HT-29 (cell line): ENCODE measurements around the gene SLC9A3. TPM values are rescaled to one million over a fixed set of nuclear protein-coding genes. Genes with fewer than 3 reads are reported as not detected.
A peak's percentile ranks its signal among the peaks of the same experiment; 100 is the strongest.
"Not testable (repeated sequence)": the region's sequence is repeated elsewhere in the genome, so short reads cannot be mapped to it uniquely, and the experiment has no call there.

Experiments
- DNase-seq: peaks from one replicate; pipeline ENCODE4 v3.0.0-alpha.2; 2015; ENCODE audit warnings: low spot score
- total RNA-seq: library from RNA; depleted of rRNA; stranded (reverse); fragments of >200 nt; shearing (Covaris generic); gene quantifications from 2 replicates; pipeline ENCODE4 v1.2.3, GENCODE V29; 2014

SLC9A3 gene
- total RNA-seq, 1 experiment from 2014 or later, result 11.5 TPM

GRCh38 chr5:476102-476813 is 48.0 kb downstream of the SLC9A3 start:
- DNase-seq, result no peak

- no peak for DNase-seq
These were observed 48.5 kb downstream of the SLC9A3 start for GRCh38 chr5:475704-476101.

DNA sequence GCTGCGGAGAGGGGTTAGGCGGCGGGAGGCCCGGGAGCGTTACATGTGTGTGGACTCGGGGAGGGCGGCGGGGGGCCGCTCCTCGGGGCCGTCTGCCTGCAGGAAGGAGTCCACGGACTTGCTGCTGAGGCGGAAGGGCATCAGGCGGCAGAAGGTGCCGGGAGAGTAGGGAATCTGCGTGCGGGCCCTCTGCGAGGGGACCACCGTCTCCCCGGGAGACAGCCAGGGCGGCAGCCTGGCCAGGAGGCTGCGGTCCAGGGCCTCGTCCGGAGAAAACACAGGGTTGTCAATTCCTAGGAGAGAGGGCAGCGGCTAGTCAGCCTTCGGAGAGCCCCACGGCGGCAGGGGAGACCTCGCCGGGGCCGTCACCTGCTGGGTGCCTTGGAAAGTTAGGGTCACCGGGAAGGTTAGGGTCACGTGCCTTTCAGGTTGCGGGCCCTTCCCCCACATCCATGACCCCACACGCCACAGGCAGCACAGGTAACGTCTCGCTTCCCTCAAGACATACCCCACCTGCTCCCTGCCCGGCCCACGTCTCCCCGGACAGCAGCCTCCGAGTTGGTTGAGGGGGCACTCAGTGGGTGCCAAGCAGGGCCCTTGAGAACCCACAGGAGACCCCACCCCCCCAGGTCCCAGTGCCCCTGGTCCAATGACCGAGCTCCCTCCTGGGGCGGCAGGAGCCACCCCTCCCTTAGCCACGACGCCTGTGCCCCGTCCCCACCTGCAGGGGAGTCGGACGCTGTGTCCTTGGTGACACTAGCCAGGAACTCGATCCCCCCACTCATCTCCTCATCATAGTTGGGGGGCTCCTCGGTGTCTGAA is 49.2 kb downstream of the SLC9A3 start:
- no peak for DNase-seq

DNA sequence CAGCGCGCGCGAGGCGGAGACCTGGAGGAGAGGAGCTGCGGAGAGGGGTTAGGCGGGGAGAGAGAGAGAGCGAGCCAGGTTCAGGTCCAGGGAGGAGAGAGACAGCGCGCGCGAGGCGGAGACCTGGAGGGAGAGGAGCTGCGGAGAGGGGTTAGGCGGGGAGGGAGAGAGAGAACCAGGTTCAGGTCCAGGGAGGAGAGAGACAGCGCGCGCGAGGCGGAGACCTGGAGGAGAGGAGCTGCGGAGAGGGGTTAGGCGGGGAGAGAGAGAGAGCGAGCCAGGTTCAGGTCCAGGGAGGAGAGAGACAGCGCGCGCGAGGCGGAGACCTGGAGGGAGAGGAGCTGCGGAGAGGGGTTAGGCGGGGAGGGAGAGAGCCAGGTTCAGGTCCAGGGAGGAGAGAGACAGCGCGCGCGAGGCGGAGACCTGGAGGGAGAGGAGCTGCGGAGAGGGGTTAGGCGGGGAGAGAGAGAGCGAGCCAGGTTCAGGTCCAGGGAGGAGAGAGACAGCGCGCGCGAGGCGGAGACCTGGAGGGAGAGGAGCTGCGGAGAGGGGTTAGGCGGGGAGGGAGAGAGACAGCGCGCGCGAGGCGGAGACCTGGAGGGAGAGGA is 49.9 kb downstream of the SLC9A3 start:
- DNase-seq, result not testable (repeated sequence)

- peak; percentile 60 for DNase-seq
These were observed 50.6 kb downstream of the SLC9A3 start for GRCh38 chr5:473551-474192.

DNA sequence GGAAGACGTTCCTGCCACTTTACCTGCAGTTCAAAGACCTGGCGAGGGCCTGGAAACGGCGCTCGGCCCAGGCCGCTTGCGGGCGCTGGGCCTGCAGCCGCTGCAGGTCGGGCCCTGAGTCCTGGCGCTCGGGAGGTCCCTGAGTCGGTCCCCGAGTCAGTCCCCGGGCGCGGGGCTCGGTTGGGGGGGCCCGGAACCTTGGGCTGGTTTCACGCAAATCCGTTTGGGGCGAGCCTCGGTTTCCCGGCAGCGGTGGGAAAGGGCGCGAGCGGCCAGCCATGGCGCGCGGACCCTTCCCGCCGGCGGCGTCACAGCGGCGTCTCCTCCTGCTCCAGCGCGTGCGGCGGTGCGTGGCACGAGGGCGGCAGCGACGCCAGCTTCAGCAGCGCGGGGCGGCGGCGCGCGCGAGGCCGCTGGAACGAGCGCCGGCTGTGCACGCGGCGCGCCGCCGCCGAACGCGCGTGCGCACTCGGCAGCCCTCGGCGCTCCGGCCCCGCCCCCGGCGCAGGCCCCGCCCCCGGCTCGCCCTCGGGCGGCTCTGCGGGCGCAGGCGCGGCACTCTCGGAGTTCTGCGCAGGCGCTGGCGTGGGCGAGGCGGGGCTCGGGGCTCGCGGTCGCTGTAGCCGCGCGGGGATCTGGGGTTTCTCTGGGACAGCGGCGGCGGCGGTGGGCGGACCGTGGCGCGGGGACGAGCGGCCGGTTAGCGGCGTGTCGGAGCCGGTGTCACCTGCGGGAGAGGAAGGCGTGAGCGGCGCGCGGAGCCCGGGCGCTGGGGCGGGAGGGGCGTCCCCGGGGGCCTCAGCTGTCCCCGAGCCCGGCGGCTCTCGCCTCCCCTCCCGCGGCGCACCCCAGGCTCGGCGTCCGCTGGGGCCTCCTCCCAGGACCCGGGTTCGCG is 51.3 kb downstream of the SLC9A3 start:
- DNase-seq, result peak; percentile 90

GRCh38 chr5:472076-472655 is 52.1 kb downstream of the SLC9A3 start:
- DNase-seq, result peak; percentile 69

- no peak for DNase-seq
These were observed 52.5 kb downstream of the SLC9A3 start for GRCh38 chr5:471750-472058.

GRCh38 chr5:470961-471749 is 53.1 kb downstream of the SLC9A3 start:
- no peak for DNase-seq

DNA sequence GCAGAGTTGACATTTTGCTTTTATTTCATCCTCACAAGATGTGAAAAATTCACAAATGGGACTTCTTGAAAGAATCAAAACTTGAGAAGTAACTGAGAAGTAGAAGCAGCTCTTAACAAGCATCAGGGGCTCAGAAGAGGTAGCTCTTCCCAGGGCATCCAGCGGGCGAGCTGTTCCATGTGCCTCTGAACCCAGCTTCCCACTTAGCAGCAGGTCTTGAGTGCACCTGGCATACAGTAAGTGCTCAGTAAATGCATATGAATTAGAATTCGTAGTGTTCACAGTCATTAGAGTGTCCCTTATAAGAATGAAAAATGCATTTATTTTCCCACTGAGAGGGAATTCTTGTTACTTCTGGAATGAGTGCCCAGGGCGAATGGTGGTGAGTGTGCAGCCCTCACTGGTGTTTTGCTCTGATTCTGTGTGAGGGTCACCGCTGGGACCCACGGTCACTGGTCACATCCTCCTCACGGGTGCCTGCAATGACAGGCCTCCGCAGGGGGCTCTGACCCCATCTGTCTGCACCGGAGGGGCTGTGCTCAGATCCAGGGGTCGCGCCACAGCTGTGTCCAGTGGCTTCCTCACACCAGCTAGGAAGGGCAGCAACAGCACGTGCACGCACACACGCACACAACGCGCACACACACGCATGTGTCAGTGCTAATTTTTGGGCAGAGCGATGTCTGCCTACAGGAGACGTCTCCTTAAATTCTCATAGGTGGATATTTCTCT is 54.3 kb downstream of the SLC9A3 start:
- no peak for DNase-seq

GRCh38 chr5:468401-468800 is 55.8 kb downstream of the SLC9A3 start:
- no peak for DNase-seq

DNA sequence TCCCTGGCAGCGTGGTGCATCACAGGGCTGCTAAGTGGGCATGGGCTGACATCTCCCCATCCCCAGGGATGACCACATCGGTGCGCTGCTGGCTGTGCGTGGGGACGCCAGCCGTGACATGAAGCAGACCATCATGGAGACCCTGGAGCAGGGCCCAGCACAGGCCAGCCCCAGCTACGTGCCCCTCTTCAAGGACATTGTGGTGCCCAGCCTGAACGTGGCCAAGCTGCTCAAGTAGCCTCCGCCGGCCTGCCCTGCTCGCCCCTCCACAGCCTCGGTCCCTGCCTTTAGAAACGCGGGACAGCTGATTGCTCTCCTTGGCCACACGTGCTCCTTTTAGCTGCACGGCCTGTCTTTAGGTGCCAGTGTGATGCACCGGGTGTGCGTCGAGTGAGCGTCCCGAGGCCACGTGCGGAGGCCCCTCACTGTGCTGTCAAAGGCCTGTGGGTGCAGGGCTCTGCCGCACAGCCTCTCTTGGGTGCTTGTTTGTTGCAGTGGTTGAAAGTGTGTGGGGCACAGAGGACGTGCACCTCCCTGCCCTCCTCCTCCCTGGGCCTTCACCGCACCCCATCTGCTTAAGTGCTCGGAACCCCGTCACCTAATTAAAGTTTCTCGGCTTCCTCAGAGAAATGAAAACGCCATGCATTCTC is 57.5 kb downstream of the SLC9A3 start:
- DNase-seq, result no peak

DNA sequence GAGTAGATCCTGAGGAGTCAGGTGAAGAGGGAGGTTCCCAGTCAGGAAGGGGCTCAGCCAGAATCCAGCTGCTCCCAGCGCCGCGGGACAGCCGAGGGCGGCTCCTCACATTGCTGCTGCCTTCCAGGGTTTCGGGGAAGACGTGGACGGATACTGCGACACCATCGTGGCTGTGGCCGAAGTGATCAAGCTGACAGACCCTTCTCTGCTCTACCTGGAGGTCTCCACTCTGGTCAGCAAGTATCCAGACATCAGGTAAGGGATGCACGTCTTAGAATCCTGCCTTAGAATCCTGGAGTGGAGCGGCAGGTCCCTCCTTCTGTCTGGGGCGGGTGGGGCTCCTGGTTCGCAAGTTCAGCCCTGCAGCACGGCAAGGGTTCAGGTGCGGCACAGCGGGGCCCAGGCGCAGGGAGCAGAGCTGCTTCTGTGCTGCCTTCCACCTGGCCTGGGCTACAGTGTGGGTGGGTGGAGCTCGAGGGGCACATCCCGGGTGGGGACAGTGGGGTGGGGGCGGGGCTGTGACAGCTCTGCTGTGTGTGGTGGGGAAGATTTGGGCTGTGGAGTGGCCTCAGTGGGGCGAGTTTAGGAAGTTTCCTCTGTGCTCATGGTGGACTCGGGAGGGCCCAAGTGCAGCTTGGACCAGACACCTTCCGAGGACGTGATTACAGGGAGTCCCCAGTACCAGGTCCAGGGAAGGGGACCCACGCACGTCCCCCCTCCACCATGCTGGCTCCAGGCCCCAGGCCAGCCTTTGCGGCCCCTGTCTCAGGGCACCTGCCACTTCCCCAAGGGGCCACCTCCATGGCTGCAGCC is 58.5 kb downstream of the SLC9A3 start:
- DNase-seq, result no peak

DNA sequence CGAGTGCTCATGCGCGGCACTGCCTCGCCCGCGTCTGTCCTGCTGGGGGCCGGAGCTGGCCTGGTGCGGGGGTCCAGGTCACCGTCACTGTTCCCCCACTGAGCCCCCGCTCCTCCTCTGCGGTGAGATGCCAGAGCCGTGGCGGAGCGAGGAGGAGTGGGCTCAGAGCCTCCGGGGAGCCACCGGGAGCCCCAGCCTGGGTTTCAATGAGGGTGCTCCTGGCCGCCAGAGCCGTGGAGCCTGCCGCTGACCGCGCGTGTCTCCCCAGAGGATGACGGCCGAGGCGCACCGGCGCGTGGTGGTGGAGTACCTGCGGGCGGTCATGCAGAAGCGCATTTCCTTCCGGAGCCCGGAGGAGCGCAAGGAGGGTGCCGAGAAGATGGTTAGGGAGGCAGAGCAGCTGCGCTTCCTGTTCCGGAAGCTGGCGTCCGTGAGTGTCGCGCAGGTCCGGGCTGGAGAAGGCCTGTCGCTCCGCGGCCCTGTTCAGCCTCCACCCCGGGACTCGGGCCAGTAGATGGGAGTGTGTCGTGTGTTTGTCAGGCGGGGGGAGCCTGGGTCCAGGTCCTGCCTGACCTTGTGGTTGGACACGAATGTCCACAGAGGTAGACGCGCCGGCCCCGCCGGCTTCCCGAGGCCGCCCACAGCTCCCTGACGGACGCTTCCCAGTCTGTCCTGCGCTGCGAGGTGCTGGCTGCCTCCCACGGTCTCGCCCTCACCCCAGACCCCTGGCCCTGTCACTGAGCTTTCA is 59.2 kb downstream of the SLC9A3 start:
- no peak for DNase-seq

- no peak for DNase-seq
These were observed 59.8 kb downstream of the SLC9A3 start for GRCh38 chr5:464446-464842.

- DNase-seq, result no peak
These were observed 60.3 kb downstream of the SLC9A3 start for GRCh38 chr5:463952-464351.

GRCh38 chr5:463301-463700 is 60.9 kb downstream of the SLC9A3 start:
- DNase-seq, result no peak
